ENCODE results near the gene KCNIP3.

KCNIP3 gene

GRCh38 chr2:95379371-95379831 lies 82.3 kb downstream of the KCNIP3 start:
- Histone ChIP-seq H2AFZ (ENCODE audit: low read depth) (no peak overlapping the region), H3K4me2 (no peak overlapping the region), H3K4me3 (IDR thresholded peaks at IDR 0.05; ENCODE audit: insufficient read depth, low read depth, low read length) (no peak overlapping the region), H3K4me1 (ENCODE audit: low read depth, poor library complexity, severe bottlenecking) (no peaks in the 10 kb centered on the region), H3K9ac (no peak overlapping the region), H3K36me3 (ENCODE audit: insufficient read depth) (no peaks in the 10 kb centered on the region), H3K79me2 (ENCODE audit: insufficient read depth, low read depth) (no peaks in the 10 kb centered on the region), H3K27ac (no peak overlapping the region), H3K27me3 (ENCODE audit: insufficient read depth, low read depth) (no peaks in the 10 kb centered on the region), H4K20me1 (ENCODE audit: insufficient read depth) (no peaks in the 10 kb centered on the region)
- TF ChIP-seq CTCF (conservative IDR thresholded peaks at IDR 0.05; ENCODE audit: low read depth, low read length) = 0 out of 2 replicates have a peak, but pooled peaks have one; percentile 22

DNA sequence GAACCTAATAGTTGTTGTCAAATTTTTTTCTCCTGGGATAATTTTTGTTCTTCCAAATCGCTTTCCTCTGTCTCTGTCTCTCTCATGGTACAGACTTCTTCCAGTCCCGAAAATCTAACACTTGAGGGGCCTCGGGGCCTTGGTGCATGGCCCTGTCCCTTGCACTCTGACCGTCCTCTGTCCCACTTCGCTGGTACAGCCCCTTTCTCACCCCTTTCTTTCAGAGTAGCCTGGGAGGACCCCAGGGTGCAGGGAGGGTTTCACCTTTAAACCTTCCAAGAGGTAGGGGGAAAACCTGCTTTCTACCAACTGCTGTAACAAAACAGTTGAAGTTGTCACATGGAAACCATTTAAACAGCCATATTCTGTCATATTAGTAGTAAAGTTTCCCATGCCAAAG lies 83.1 kb downstream of the KCNIP3 start:
- Histone ChIP-seq H3K4me2 (no peak overlapping the region), H3K9ac (no peak overlapping the region)

GRCh38 chr2:95380731-95381130 lies 83.6 kb downstream of the KCNIP3 start:
- H3K4me3 ChIP-seq (IDR thresholded peaks at IDR 0.05; ENCODE audit: insufficient read depth, low read depth, low read length) = no peak overlapping the region
- H3K79me2 ChIP-seq (ENCODE audit: insufficient read depth, low read depth) = no peaks in the 10 kb centered on the region
- no peak overlapping the region for H2AFZ ChIP-seq (ENCODE audit: low read depth)
- H3K9ac ChIP-seq = no peak overlapping the region
- no peak overlapping the region for H3K27ac ChIP-seq
- H3K4me2 ChIP-seq = no peak overlapping the region
- no peaks in the 10 kb centered on the region for H4K20me1 ChIP-seq (ENCODE audit: insufficient read depth)
- no peaks in the 10 kb centered on the region for H3K27me3 ChIP-seq (ENCODE audit: insufficient read depth, low read depth)
- no peaks in the 10 kb centered on the region for H3K36me3 ChIP-seq (ENCODE audit: insufficient read depth)
- no peak for TF ChIP-seq CTCF (conservative IDR thresholded peaks at IDR 0.05; ENCODE audit: low read depth, low read length)
- no peaks in the 10 kb centered on the region for H3K4me1 ChIP-seq (ENCODE audit: low read depth, poor library complexity, severe bottlenecking)

More for the DNA sequence above, 83.1 kb downstream of the KCNIP3 start:
- Histone ChIP-seq H3K27ac (no peak overlapping the region), H3K79me2 (ENCODE audit: insufficient read depth, low read depth) (no peaks in the 10 kb centered on the region), H2AFZ (ENCODE audit: low read depth) (no peak overlapping the region), H3K27me3 (ENCODE audit: insufficient read depth, low read depth) (no peaks in the 10 kb centered on the region), H3K36me3 (ENCODE audit: insufficient read depth) (no peaks in the 10 kb centered on the region), H4K20me1 (ENCODE audit: insufficient read depth) (no peaks in the 10 kb centered on the region), H3K4me3 (IDR thresholded peaks at IDR 0.05; ENCODE audit: insufficient read depth, low read depth, low read length) (no peak overlapping the region), H3K4me1 (ENCODE audit: low read depth, poor library complexity, severe bottlenecking) (no peaks in the 10 kb centered on the region)
- TF ChIP-seq CTCF (conservative IDR thresholded peaks at IDR 0.05; ENCODE audit: low read depth, low read length) = no peak

GRCh38 chr2:95381212-95382191 lies 84.4 kb downstream of the KCNIP3 start:
- Histone ChIP-seq H3K36me3 (ENCODE audit: insufficient read depth) (no peaks in the 10 kb centered on the region), H4K20me1 (ENCODE audit: insufficient read depth) (no peaks in the 10 kb centered on the region), H3K4me2 (no peak overlapping the region), H3K27ac (no peak overlapping the region), H3K27me3 (ENCODE audit: insufficient read depth, low read depth) (no peaks in the 10 kb centered on the region), H3K79me2 (ENCODE audit: insufficient read depth, low read depth) (no peaks in the 10 kb centered on the region), H3K4me3 (IDR thresholded peaks at IDR 0.05; ENCODE audit: insufficient read depth, low read depth, low read length) (no peak overlapping the region), H3K9ac (no peak overlapping the region), H3K4me1 (ENCODE audit: low read depth, poor library complexity, severe bottlenecking) (no peaks in the 10 kb centered on the region), H2AFZ (ENCODE audit: low read depth) (no peak overlapping the region)
- no peak for TF ChIP-seq CTCF (conservative IDR thresholded peaks at IDR 0.05; ENCODE audit: low read depth, low read length)
